Measurements from ENCODE around the gene ZNF521. TPM values are rescaled to one million over a fixed set of nuclear protein-coding genes. Genes with fewer than 3 reads are reported as not detected.
A peak's percentile ranks its signal among the peaks of the same experiment; 100 is the strongest.

Gene ZNF521
- total RNA-seq, 4 donors from 2014 or later, result 28.2 to 67.3 (median 53.1) TPM

GRCh38 chr18:25284861-25285550, 67.0 kb downstream of the ZNF521 start:
- no peak for DNase-seq
- H3K27me3 ChIP-seq, result no peaks in the 10 kb centered on the region
- H3K36me3 ChIP-seq, result no peaks in the 10 kb centered on the region
- TF ChIP-seq CTCF (IDR thresholded peaks at IDR 0.05) (no peak), POLR2A (IDR thresholded peaks at IDR 0.05) (no peak)
- intact Hi-C loops (cut with DNase I), result no loop called here
- peaks cover 15 to 33% of the 10 kb centered on the region in 2 donors for H3K4me1 ChIP-seq
- 60 to 74% methylated on average over 10 of the region's 10 CpGs for WGBS, 2 donors
- no peaks in the 10 kb centered on the region for H3K9me3 ChIP-seq
- H3K27ac ChIP-seq, result no peak overlapping the region
- H3K4me3 ChIP-seq (replicated peaks in 1 of 3), result no peak overlapping the region

GRCh38 chr18:25284281-25284680, 67.7 kb downstream of the ZNF521 start:
- TF ChIP-seq POLR2A (IDR thresholded peaks at IDR 0.05) (no peak), CTCF (IDR thresholded peaks at IDR 0.05) (no peak)
- Histone ChIP-seq H3K9me3 (no peaks in the 10 kb centered on the region), H3K4me1 (peaks cover 15 to 33% of the 10 kb centered on the region in 2 donors), H3K36me3 (no peaks in the 10 kb centered on the region), H3K27me3 (no peaks in the 10 kb centered on the region), H3K4me3 (replicated peaks in 1 of 3) (no peak overlapping the region), H3K27ac (no peak overlapping the region)
- intact Hi-C loops (cut with DNase I), result no loop called here
- no peak for DNase-seq
- 72 to 78% methylated on average over 7 of the region's 7 CpGs for WGBS, 2 donors

- no peaks in the 10 kb centered on the region for H3K36me3 ChIP-seq
- intact Hi-C loops (cut with DNase I), result no loop called here
- H3K4me1 ChIP-seq, result peaks cover 15 to 35% of the 10 kb centered on the region in 2 donors
- no peak overlapping the region for H3K4me3 ChIP-seq (replicated peaks in 1 of 3)
- DNase-seq, result no peak
- no peaks in the 10 kb centered on the region for H3K9me3 ChIP-seq
- no peak for TF ChIP-seq POLR2A (IDR thresholded peaks at IDR 0.05)
- TF ChIP-seq CTCF (IDR thresholded peaks at IDR 0.05), result no peak
- 63 to 84% methylated on average over 2 of the region's 2 CpGs for WGBS, 2 donors
- no peaks in the 10 kb centered on the region for H3K27me3 ChIP-seq
- H3K27ac ChIP-seq, result no peak overlapping the region
Observed at GRCh38 chr18:25283781-25284180, 68.2 kb downstream of the ZNF521 start.

- 82 to 91% methylated on average over 4 of the region's 4 CpGs for WGBS, 2 donors
- no peak overlapping the region for H3K27ac ChIP-seq
- H3K4me1 ChIP-seq, result peaks cover 15 to 40% of the 10 kb centered on the region in 2 donors
- intact Hi-C loops (cut with DNase I), result no loop called here
- no peaks in the 10 kb centered on the region for H3K9me3 ChIP-seq
- H3K27me3 ChIP-seq, result no peaks in the 10 kb centered on the region
- H3K36me3 ChIP-seq, result no peaks in the 10 kb centered on the region
- TF ChIP-seq CTCF (IDR thresholded peaks at IDR 0.05), result no peak
- no peak for TF ChIP-seq POLR2A (IDR thresholded peaks at IDR 0.05)
- DNase-seq, result no peak
- no peak overlapping the region for H3K4me3 ChIP-seq (replicated peaks in 1 of 3)
Observed at GRCh38 chr18:25282896-25283703, 68.9 kb downstream of the ZNF521 start.

- DNase-seq, result peak; percentile 40 to 42
- TF ChIP-seq CTCF (IDR thresholded peaks at IDR 0.05) (no peak), POLR2A (IDR thresholded peaks at IDR 0.05) (no peak)
- H3K4me3 ChIP-seq (replicated peaks in 1 of 3), result no peak overlapping the region
- intact Hi-C loops (cut with DNase I), result no loop called here
- H3K9me3 ChIP-seq, result no peaks in the 10 kb centered on the region
- 31 to 41% methylated on average over 8 of the region's 8 CpGs for WGBS, 2 donors
- peaks cover 15 to 40% of the 10 kb centered on the region in 2 donors for H3K4me1 ChIP-seq
- H3K27ac ChIP-seq, result no peak overlapping the region
- no peaks in the 10 kb centered on the region for H3K36me3 ChIP-seq
- H3K27me3 ChIP-seq, result no peaks in the 10 kb centered on the region
Observed at GRCh38 chr18:25282282-25282681, 69.7 kb downstream of the ZNF521 start.

Data from thyroid gland (tissue), 4 donors.